Measurements from ENCODE around the gene TMEM100.

DNA sequence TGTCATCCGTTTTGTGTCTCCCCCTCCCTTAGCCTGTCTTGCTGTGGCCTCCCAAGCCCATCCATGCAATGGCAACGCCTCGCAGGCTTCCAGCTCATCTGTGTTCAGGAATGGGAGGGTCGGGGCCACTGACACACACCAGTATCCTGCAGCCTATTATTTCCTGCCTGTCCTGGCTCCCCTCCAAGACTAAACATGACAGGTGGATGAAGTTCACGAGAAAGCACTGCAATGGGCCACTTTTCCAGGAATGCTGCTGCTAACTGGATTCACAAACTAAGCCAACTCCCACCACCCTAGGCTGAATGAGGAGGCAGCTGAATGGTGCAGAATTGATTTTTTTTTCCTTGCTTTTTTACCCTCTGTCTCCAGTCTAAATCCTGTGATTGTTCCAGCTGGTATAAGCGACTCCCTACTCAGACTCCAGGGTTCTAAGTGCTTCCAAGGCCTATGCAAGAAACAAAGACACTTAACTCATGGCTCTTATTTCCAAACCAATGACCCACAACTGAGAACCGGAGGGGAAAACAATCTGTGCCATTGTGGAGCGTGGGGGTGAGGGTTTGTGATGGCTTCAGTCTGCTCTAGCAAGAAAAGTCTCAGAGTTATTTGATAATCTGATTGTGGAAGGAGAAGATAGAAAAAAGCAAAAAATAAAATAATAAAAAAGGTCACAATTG lies 23.3 kb downstream of the TMEM100 start:
- TF ChIP-seq, protein P1, sequence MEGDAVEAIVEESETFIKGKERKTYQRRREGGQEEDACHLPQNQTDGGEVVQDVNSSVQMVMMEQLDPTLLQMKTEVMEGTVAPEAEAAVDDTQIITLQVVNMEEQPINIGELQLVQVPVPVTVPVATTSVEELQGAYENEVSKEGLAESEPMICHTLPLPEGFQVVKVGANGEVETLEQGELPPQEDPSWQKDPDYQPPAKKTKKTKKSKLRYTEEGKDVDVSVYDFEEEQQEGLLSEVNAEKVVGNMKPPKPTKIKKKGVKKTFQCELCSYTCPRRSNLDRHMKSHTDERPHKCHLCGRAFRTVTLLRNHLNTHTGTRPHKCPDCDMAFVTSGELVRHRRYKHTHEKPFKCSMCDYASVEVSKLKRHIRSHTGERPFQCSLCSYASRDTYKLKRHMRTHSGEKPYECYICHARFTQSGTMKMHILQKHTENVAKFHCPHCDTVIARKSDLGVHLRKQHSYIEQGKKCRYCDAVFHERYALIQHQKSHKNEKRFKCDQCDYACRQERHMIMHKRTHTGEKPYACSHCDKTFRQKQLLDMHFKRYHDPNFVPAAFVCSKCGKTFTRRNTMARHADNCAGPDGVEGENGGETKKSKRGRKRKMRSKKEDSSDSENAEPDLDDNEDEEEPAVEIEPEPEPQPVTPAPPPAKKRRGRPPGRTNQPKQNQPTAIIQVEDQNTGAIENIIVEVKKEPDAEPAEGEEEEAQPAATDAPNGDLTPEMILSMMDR (IDR thresholded peaks at IDR 0.05): no peak
- TF ChIP-seq POLR2A (IDR thresholded peaks at IDR 0.05): no peak

Measured in body of pancreas (tissue), 4 donors.